ENCODE results near the gene MTFP1.
"Not testable (repeated sequence)": the region's sequence is repeated elsewhere in the genome, so short reads cannot be mapped to it uniquely, and the experiment has no call there.

The MTFP1 gene

GRCh38 chr22:30425616-30426387, at the start of gene MTFP1:
Gene MTFP1, plus strand, starts transcription at chr22:30425768. Its CDS starts 112 bp downstream, at chr22:30425880.
- DNase-seq (ENCODE audit: low spot score), result peak; percentile 36

- no peak for DNase-seq (ENCODE audit: low spot score)
These were observed 45.6 kb upstream of the MTFP1 start for GRCh38 chr22:30380011-30380410.

GRCh38 chr22:30381264-30381663, 44.3 kb upstream of the MTFP1 start:
- no peak for DNase-seq (ENCODE audit: low spot score)

GRCh38 chr22:30382340-30382739, 43.2 kb upstream of the MTFP1 start:
- DNase-seq (ENCODE audit: low spot score), result no peak

- no peak for DNase-seq (ENCODE audit: low spot score)
These were observed 42.5 kb upstream of the MTFP1 start for GRCh38 chr22:30383061-30383460.

- DNase-seq (ENCODE audit: low spot score), result no peak
These were observed 39.6 kb upstream of the MTFP1 start for GRCh38 chr22:30385942-30386341.

- no peak for DNase-seq (ENCODE audit: low spot score)
These were observed 39.0 kb upstream of the MTFP1 start for GRCh38 chr22:30386608-30386959.

GRCh38 chr22:30386960-30387827, 38.4 kb upstream of the MTFP1 start, which contains the start of gene RNF215:
Gene RNF215, minus strand, starts transcription at chr22:30387411. Its CDS starts 98 bp downstream, at chr22:30387313.
- peak; percentile 75 for DNase-seq (ENCODE audit: low spot score)

GRCh38 chr22:30390974-30391691, 34.4 kb upstream of the MTFP1 start:
- DNase-seq (ENCODE audit: low spot score), result peak; percentile 80

GRCh38 chr22:30392661-30393321, 32.8 kb upstream of the MTFP1 start:
- no peak for DNase-seq (ENCODE audit: low spot score)

GRCh38 chr22:30393322-30393680, 32.3 kb upstream of the MTFP1 start:
- DNase-seq (ENCODE audit: low spot score), result no peak

GRCh38 chr22:30393885-30394284, 31.7 kb upstream of the MTFP1 start:
- DNase-seq (ENCODE audit: low spot score), result no peak

GRCh38 chr22:30396871-30397655, 28.5 kb upstream of the MTFP1 start, which contains the start of gene SEC14L2:
Gene SEC14L2, plus strand, starts transcription at chr22:30397018. Its CDS starts 99 bp downstream, at chr22:30397117.
- DNase-seq (ENCODE audit: low spot score), result peak; percentile 47

- no peak for DNase-seq (ENCODE audit: low spot score)
These were observed 27.6 kb upstream of the MTFP1 start for GRCh38 chr22:30397656-30398635.

GRCh38 chr22:30398685-30399680, 26.6 kb upstream of the MTFP1 start:
- no peak for DNase-seq (ENCODE audit: low spot score)

- no peak for DNase-seq (ENCODE audit: low spot score)
These were observed 25.9 kb upstream of the MTFP1 start for GRCh38 chr22:30399718-30400117.

GRCh38 chr22:30400159-30400558, 25.4 kb upstream of the MTFP1 start:
- DNase-seq (ENCODE audit: low spot score), result no peak

GRCh38 chr22:30401024-30401423, 24.5 kb upstream of the MTFP1 start:
- not testable (repeated sequence) for DNase-seq (ENCODE audit: low spot score)
